GM12801 (cell line): ENCODE measurements around the gene MEAF6.

ENCODE experiments used
- CTCF ChIP-seq: IDR thresholded peaks from one replicate; pipeline ENCODE4 v1.5.1; 2011; ENCODE audit warnings: control low read depth; ENCODE audit not compliant: insufficient read length; ENCODE audit errors: extremely low read depth

Gene MEAF6

GRCh38 chr1:37453647-37454046 is 60.9 kb downstream of the MEAF6 start:
- no peak for TF ChIP-seq CTCF

- TF ChIP-seq CTCF: no peak
Measured at GRCh38 chr1:37452416-37452815, 62.1 kb downstream of the MEAF6 start.

- TF ChIP-seq CTCF: no peak
Measured at GRCh38 chr1:37449936-37450335, 64.6 kb downstream of the MEAF6 start.

GRCh38 chr1:37448691-37449417 is 65.7 kb downstream of the MEAF6 start:
- TF ChIP-seq CTCF: no peak

- TF ChIP-seq CTCF: no peak
Measured at GRCh38 chr1:37448185-37448584, 66.4 kb downstream of the MEAF6 start.

GRCh38 chr1:37446874-37447273 is 67.7 kb downstream of the MEAF6 start:
- TF ChIP-seq CTCF: no peak

- TF ChIP-seq CTCF: no peak
Measured at GRCh38 chr1:37442644-37443043, 71.9 kb downstream of the MEAF6 start.
